ENCODE measurements around the gene GLOD5. TPM values are rescaled to one million over a fixed set of nuclear protein-coding genes. Genes with fewer than 3 reads are reported as not detected.

The GLOD5 gene
- total and polyA plus RNA-seq, 9 of the 15 experiments (the other 6 are each of a cell fraction or from before 2014, with no cell fraction given): 0.27 to 4.4 (median 2.2) TPM

DNA sequence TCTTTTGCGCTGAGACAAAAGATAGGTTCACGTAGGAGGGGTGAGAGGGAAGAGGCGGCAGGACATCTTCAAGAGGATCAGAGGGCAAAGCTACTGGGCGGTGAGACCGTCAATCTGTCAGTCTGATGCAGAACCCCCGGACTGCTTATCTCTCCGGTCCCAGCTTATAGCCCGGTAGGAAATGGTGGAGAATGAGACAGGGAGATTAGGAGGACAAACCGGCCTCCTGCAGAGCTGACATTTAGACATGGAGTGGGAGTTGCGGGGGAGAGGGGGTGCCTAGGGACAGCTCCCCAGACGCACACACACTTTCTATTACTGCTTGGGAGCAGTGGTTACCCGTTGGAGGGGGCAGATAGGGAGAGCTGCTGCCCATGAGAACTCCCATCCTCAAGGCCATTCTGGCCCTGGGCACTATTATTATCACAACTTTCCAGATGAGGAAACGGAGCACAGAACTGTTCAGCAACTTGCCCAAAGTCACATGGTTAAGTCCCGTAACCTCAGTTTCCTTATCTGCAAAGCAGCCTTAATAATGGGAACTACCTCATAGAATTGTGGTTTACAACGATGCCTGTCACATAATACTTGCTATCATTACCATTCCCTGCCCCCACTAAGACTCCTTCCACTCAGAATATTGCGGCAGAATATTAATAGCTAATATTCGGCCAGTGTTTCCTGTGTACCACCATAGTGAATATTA lies 39.2 kb downstream of the GLOD5 start (continued):
- TF ChIP-seq SRSF9 (IDR thresholded peaks at IDR 0.05; ENCODE audit: borderline replicate concordance, low read depth, low read length) (no peak), RCOR1 (IDR thresholded peaks at IDR 0.05; ENCODE audit: borderline replicate concordance in 1 of 2, low read depth in 2 of 2, low read length in 2 of 2) (peak; percentile 84 to 92), KAT8 (IDR thresholded peaks at IDR 0.05; ENCODE audit: low read depth) (no peak), POLR2AphosphoS2 (IDR thresholded peaks at IDR 0.05; ENCODE audit: low read length) (no peak), ZSCAN29 (IDR thresholded peaks at IDR 0.05) (no peak), CCNT2 (IDR thresholded peaks at IDR 0.05; ENCODE audit: borderline replicate concordance, extremely low read depth, insufficient read length, low read depth, low read length) (peak; percentile 94), HDAC6 (IDR thresholded peaks at IDR 0.05; ENCODE audit: low read depth, low read length) (no peak), CAMTA2 (CRISPR knock-in tag; conservative IDR thresholded peaks at IDR 0.05) (no peak), EP300 (IDR thresholded peaks at IDR 0.05; ENCODE audit: low read length) (peak; percentile 99), MEF2D (tag; conservative IDR thresholded peaks at IDR 0.05; ENCODE audit: low read depth) (peak; percentile 86), SIX5 (IDR thresholded peaks at IDR 0.05; ENCODE audit: borderline replicate concordance in 1 of 2, insufficient read depth in 1 of 2, low read depth in 1 of 2, low read length in 2 of 2) (no peak), ZNF583 (CRISPR knock-in tag; IDR thresholded peaks at IDR 0.05) (no peak), SIN3A (IDR thresholded peaks at IDR 0.05; ENCODE audit: borderline replicate concordance in 2 of 2, control insufficient read depth in 1 of 2, low read depth in 2 of 2, low read length in 2 of 2) (peak in 1 of 2 experiments; percentile 10; a peak in 2 of 4 replicates), ZEB2 (IDR thresholded peaks at IDR 0.05) (peak; percentile 80), RFX5 (IDR thresholded peaks at IDR 0.05; ENCODE audit: low read depth, low read length) (no peak), HMG20B (CRISPR knock-in tag; IDR thresholded peaks at IDR 0.05) (no peak), CEBPG (CRISPR knock-in tag; IDR thresholded peaks at IDR 0.05) (no peak), CEBPG (tag; conservative IDR thresholded peaks at IDR 0.05 in 1 of 2, IDR thresholded peaks at IDR 0.05 in 1 of 2) (no peak), E2F5 (CRISPR knock-in tag; IDR thresholded peaks at IDR 0.05) (no peak), DIDO1 (tag; IDR thresholded peaks at IDR 0.05; ENCODE audit: low read depth) (no peak)
- TF ChIP-seq, protein P1, sequence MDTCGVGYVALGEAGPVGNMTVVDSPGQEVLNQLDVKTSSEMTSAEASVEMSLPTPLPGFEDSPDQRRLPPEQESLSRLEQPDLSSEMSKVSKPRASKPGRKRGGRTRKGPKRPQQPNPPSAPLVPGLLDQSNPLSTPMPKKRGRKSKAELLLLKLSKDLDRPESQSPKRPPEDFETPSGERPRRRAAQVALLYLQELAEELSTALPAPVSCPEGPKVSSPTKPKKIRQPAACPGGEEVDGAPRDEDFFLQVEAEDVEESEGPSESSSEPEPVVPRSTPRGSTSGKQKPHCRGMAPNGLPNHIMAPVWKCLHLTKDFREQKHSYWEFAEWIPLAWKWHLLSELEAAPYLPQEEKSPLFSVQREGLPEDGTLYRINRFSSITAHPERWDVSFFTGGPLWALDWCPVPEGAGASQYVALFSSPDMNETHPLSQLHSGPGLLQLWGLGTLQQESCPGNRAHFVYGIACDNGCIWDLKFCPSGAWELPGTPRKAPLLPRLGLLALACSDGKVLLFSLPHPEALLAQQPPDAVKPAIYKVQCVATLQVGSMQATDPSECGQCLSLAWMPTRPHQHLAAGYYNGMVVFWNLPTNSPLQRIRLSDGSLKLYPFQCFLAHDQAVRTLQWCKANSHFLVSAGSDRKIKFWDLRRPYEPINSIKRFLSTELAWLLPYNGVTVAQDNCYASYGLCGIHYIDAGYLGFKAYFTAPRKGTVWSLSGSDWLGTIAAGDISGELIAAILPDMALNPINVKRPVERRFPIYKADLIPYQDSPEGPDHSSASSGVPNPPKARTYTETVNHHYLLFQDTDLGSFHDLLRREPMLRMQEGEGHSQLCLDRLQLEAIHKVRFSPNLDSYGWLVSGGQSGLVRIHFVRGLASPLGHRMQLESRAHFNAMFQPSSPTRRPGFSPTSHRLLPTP (IDR thresholded peaks at IDR 0.05; ENCODE audit: borderline replicate concordance, extremely low read depth, insufficient read length): no peak
- TF ChIP-seq, protein P2, sequence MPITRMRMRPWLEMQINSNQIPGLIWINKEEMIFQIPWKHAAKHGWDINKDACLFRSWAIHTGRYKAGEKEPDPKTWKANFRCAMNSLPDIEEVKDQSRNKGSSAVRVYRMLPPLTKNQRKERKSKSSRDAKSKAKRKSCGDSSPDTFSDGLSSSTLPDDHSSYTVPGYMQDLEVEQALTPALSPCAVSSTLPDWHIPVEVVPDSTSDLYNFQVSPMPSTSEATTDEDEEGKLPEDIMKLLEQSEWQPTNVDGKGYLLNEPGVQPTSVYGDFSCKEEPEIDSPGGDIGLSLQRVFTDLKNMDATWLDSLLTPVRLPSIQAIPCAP (CRISPR knock-in tag; IDR thresholded peaks at IDR 0.05; ENCODE audit: borderline replicate concordance): no peak
- TF ChIP-seq, protein P3, sequence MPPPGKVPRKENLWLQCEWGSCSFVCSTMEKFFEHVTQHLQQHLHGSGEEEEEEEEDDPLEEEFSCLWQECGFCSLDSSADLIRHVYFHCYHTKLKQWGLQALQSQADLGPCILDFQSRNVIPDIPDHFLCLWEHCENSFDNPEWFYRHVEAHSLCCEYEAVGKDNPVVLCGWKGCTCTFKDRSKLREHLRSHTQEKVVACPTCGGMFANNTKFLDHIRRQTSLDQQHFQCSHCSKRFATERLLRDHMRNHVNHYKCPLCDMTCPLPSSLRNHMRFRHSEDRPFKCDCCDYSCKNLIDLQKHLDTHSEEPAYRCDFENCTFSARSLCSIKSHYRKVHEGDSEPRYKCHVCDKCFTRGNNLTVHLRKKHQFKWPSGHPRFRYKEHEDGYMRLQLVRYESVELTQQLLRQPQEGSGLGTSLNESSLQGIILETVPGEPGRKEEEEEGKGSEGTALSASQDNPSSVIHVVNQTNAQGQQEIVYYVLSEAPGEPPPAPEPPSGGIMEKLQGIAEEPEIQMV (tag; conservative IDR thresholded peaks at IDR 0.05; ENCODE audit: low read depth): no peak
